HepG2 (cell line): ENCODE measurements around the gene ARHGAP4. TPM values are rescaled to one million over a fixed set of nuclear protein-coding genes. Genes with fewer than 3 reads are reported as not detected.

Experiments used
- AGO2 ChIP-seq: fragments of 200-400 bp; formaldehyde crosslinking; optimal IDR thresholded peaks from 2 replicates; pipeline ENCODE3; 2017; ENCODE audit warnings: mild to moderate bottlenecking, low read depth, low read length, moderate library complexity
- RBFOX2 ChIP-seq: fragments of 200-400 bp; formaldehyde crosslinking; IDR thresholded peaks from 2 replicates; pipeline ENCODE4 v1.6.1; 2017; ENCODE audit warnings: low read depth, mild to moderate bottlenecking, low read length
- RBM22 ChIP-seq: fragments of 200-400 bp; formaldehyde crosslinking; optimal IDR thresholded peaks from 2 replicates; pipeline ENCODE3; 2017; ENCODE audit warnings: mild to moderate bottlenecking, low read length, moderate library complexity
- SMARCC2 ChIP-seq: fragments of 450-650 bp; IDR thresholded peaks from 2 replicates; pipeline ENCODE4 v1.6.1; 2017; ENCODE audit warnings: antibody characterized with exemption, mild to moderate bottlenecking
- SYNCRIP ChIP-seq: fragments of 200-400 bp; formaldehyde crosslinking; IDR thresholded peaks from 2 replicates; pipeline ENCODE4 v1.6.1; 2018; ENCODE audit warnings: mild to moderate bottlenecking, low read depth, low read length; ENCODE audit not compliant: insufficient read depth
- ZBTB20 ChIP-seq: sonication (generic); formaldehyde crosslinking; IDR thresholded peaks from 2 replicates; pipeline ENCODE4 v1.8.1; 2023; ENCODE audit warnings: missing genetic modification reagents, low read depth, mild to moderate bottlenecking, borderline replicate concordance
- ZNF318 ChIP-seq: sonication (generic); formaldehyde crosslinking; IDR thresholded peaks from 2 replicates; pipeline ENCODE4 v1.4.0; 2020; ENCODE audit warnings: mild to moderate bottlenecking, missing genetic modification reagents
- polyA plus RNA-seq, 8 experiments: library from polyadenylated mRNA; depleted of rRNA in 3 of 8; stranded (reverse) in 7 of 8; unstranded in 1 of 8; fragments of >200 nt; fragmentation: Illumina TruSeq in 4 of 8; extraction: Trizol in 4 of 8; gene quantifications; 2 replicates each; pipeline versions ENCODE4 v1.2.1 to v1.2.3, GENCODE V29; 2011 to 2016; ENCODE audit warnings: low read depth in 4 of 8, missing spikeins in 1 of 8, mixed read lengths in 1 of 8; ENCODE audit not compliant: insufficient read depth in 1 of 8
- total RNA-seq, 5 experiments: library from RNA; depleted of rRNA; stranded (reverse); fragments of >200 nt; fragmentation: Illumina TruSeq; extraction: Trizol; gene quantifications; 2 replicates each; pipeline ENCODE4 v1.2.3, GENCODE V29; 2016; ENCODE audit warnings: low read depth in 1 of 5

Gene ARHGAP4
- total and polyA plus RNA-seq, 2 of the 13 experiments (the other 11 are each of a cell fraction or from before 2014, with no cell fraction given): 0.57 to 0.64 TPM

GRCh38 chrX:153952373-153953026 lies 26.4 kb upstream of the ARHGAP4 start (continued):
- TF ChIP-seq AGO2 (peak; percentile 90), ZBTB20 (CRISPR knock-in tag) (no peak), SYNCRIP (no peak), RBFOX2 (0 out of 2 replicates have a peak, but pooled peaks have one; percentile 32), ZNF318 (CRISPR knock-in tag) (no peak), RBM22 (peak; percentile 20), SMARCC2 (no peak)
